RCC 7860 (cell line): ENCODE results near the gene PIGN.

ENCODE experiments used
- DNase-seq: peaks from one replicate; pipeline ENCODE4 v3.0.0-alpha.2; 2015; ENCODE audit warnings: low spot score
- FAIRE-seq: peaks from 2 replicates; lab custom pipeline; 2012; peaks lifted over from hg19 to GRCh38; lab: Jason Lieb, UNC

The PIGN gene, protein sequence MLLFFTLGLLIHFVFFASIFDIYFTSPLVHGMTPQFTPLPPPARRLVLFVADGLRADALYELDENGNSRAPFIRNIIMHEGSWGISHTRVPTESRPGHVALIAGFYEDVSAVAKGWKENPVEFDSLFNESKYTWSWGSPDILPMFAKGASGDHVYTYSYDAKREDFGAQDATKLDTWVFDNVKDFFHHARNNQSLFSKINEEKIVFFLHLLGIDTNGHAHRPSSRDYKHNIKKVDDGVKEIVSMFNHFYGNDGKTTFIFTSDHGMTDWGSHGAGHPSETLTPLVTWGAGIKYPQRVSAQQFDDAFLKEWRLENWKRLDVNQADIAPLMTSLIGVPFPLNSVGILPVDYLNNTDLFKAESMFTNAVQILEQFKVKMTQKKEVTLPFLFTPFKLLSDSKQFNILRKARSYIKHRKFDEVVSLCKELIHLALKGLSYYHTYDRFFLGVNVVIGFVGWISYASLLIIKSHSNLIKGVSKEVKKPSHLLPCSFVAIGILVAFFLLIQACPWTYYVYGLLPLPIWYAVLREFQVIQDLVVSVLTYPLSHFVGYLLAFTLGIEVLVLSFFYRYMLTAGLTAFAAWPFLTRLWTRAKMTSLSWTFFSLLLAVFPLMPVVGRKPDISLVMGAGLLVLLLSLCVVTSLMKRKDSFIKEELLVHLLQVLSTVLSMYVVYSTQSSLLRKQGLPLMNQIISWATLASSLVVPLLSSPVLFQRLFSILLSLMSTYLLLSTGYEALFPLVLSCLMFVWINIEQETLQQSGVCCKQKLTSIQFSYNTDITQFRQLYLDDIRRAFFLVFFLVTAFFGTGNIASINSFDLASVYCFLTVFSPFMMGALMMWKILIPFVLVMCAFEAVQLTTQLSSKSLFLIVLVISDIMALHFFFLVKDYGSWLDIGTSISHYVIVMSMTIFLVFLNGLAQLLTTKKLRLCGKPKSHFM

DNA sequence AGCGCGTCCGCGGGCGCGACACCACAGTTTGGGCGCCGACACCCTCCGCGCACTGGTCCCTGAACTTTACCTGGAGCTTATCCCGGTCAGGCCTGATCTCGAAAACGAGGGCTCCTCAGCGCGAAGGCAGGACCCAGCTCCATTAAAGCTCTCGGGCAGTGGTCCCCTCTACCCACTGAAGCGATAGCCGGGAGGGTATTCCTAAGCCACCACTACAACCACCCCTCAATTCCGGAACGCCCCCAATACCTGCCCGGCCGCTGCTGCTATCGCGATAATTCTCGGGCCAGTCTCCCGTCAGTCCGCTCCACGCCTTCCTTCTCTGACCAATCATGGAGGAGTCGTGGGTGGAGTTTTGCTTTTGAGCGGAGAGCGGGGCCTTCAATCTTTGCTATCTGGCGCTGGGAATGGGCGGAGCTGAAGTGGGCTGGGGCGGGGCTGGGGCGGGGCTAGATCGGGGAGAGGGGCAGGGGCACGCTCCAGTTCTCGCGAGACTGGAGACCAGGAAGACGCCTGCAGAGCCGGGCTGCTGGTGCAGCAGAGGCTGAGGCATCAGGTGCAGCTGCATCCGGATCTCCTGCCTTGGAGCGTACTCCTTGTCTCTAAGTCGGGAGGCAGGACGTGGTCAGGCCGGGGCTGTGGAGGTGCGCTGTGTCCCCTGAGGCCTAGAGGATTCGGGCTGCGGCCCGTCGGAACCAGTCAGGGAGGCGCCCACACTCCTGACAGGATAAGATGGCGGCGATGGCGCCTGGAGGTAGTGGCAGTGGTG, at the start of gene PIGN, which contains the start of gene RELCH:
TSS of gene PIGN (minus strand) at position 283 of the 769 bp plus-strand sequence. CDS start 25,703 bp downstream, outside the sequence.
TSS of gene RELCH (plus strand) at position 482 of the 769 bp plus-strand sequence. CDS start at position 733, 251 bp downstream.
- DNase-seq (peak; percentile 93), FAIRE-seq (peak; percentile 71)

DNA sequence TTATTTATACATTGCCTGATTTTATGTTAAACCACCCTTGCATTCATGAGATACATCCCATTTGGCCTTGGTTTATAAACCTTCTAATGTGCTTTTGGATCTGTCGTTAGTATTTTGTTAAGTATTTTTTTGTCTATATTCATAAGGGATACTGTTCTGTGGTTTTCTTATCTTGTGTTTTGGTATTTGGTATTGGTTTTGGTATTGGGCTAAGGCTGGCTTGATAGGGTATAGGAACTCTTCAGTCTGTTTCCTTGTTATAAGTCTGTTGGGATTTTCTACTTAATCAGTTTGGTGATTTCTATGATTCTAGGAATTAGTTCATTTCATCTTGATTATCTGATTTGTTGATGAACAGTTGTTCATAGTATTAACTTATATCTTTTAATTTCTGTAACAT, 49.4 kb upstream of the PIGN start:
- FAIRE-seq (no peak), DNase-seq (no peak)

DNA sequence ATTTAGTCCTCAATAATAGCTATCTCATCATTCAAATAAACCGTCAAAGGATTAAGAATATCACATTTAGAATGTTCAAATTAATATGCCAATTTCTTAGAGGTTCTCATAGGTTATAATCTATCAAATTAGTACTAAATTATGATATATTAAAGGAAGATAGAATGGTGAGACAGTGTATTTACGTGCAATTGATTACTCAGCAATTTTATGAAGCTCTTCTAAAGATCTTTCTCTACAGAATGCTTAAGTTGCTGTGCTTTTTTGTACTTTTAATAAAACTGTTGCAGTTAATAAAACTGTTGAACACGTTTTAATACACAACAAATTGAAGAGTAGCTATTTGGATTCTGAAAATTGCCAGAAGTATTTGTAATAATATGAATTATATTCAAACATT, 39.2 kb upstream of the PIGN start:
- no peak for FAIRE-seq

DNA sequence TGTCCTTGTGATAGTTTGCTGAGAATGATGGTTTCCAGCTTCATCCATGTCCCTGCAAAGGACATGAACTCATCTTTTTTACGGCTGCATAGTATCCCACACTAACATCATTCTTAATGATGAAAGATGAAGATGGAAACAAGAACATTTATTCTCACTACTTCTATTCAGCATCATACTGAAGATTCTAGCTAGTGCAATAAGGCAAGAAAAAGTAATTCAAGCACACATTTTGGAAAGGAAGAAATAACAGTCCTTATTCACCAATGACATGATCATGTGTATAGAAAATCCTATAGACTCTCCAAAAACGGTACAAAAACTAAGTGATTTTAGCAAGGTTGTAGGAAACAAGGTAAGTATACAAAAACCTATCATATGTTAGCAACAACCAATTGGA, 37.4 kb upstream of the PIGN start:
- FAIRE-seq (no peak), DNase-seq (no peak)

More for the DNA sequence above, 39.2 kb upstream of the PIGN start:
- no peak for DNase-seq

DNA sequence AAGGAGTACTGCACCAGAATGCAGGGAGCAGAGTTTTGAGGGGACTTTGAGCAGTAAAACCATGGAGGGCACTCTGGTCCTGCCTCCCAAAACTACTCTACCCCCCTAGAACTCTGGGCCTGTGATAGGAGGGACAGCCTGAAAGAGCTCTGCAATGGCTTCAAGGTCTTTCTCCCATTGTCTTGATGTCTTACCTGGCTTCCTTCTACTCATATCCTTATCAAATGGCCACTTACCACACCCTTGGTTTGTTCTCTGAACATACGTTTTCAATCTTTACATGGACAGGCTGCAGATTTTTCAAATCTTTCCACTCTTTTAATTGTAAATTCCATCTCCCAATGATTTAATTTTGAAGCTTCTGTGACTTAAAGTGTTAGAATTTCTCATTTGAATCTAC, 27.9 kb upstream of the PIGN start:
- FAIRE-seq (no peak), DNase-seq (no peak)

DNA sequence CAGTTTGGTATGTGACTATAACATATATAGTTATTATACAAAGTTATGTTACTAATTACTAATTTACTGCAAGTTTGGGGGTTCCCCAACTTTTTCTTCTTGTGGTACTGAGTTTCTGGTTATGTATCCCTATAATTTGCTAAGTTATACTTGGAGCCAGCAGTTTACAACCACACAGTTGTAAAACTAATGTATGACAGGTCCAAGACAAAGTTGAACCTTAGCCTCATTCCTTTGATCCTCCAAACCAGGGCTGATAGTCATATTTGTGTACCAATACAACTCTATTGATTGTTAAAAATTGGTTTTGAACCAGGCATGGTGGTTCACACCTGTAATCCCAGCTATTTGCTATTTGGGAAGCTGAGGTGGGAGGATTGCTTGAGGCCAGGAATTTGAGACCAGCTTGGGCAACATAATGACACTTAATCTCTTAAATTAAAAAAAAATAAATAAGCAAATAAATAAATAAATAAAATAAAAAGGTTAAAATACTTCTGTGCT, 24.5 kb upstream of the PIGN start:
- no peak for DNase-seq
- no peak for FAIRE-seq

DNA sequence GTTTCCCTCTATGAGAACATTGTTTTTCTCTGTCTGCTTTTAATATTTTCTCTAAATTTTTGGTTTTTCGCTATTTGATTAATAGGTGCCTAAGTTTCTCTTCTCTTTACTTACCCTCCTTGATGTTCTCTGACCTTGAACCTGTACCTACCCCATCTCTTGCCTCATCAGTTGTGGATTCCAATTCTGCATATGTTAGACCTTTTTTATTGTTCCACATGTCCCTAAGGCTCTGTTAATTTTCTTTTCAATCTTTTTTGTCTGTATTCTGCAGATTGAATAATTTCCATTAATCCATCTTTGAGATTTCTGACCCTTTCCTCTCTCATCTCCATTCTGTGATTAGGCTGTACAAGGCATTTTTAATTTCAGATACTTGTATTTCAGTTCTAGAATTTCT, 23.3 kb upstream of the PIGN start:
- no peak for DNase-seq
- FAIRE-seq, result no peak

DNA sequence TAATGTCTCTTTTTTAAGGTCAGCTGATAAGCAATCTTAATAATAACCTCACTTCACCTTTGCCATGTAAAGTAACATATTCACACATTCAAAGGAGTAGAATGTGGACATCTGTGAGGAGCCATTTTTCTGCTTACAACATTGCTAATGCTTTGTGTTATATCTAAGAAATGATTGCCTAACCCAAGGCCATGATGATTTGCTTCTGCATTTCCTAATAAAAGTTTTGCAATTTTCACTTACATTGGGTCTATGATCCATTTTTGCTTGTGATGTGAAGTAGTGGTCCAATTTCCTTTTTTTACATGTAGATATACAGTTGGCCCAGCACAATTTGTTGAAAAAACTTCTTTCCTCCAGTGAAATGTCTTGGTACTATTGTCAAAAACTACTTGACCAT, 22.2 kb upstream of the PIGN start:
- FAIRE-seq (no peak), DNase-seq (no peak)

DNA sequence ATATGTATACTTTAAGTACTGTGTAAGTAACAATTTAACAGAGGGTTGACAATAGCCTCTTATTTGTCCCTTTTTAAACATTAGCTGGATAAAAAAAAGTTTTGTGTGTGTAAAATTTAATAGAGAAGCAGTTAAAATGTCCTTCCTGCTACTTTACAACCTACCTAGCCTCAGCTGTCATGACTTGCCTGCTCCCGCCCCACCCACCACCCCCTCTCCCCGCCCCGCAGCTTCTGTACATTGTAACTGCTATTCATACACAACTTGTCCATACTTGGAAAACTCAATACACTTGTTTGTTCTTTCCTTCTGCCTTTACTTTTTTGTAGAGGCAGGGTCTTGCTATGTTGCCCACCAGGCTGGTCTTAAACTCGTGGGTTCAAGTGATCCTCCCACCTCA, 19.7 kb upstream of the PIGN start:
- FAIRE-seq, result no peak
- DNase-seq, result no peak

DNA sequence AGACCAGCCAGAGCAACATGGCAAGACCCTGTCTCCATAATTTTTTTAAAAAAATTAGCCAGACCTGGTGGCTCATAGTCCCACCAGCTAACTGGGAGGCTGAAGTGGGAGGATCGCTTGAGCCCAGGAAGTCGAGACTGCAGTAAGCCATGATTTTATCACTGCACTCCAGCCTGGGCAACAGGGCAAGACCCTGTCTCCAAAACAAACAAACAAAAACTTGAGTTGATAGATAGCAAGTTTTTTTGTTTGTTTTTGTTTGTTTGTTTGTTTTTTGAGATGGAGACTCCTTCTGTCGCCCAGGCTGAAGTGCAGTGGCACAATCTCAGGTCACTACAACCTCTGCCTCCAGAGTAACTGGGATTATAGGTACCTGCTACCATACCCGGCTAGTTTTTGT, 19.0 kb upstream of the PIGN start:
- DNase-seq (no peak), FAIRE-seq (no peak)

DNA sequence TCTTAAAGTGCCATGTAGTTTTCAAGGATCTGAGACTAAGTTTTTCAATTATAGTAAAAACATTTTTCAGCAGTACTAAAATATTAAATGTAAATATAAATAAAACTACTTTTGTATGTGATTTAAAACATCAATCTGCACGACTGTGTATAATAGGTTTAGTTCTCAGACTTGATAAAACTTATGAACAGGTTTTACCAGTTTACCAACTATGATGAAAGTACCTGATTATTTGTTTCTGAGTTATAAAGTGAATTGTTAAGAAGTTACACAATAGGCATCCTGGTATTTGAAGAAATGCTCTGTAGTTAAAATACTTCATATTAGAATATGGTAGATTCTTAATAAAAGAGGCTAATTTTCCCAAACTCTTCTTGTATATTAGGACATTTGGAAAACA, 15.0 kb upstream of the PIGN start:
- no peak for DNase-seq
- no peak for FAIRE-seq

DNA sequence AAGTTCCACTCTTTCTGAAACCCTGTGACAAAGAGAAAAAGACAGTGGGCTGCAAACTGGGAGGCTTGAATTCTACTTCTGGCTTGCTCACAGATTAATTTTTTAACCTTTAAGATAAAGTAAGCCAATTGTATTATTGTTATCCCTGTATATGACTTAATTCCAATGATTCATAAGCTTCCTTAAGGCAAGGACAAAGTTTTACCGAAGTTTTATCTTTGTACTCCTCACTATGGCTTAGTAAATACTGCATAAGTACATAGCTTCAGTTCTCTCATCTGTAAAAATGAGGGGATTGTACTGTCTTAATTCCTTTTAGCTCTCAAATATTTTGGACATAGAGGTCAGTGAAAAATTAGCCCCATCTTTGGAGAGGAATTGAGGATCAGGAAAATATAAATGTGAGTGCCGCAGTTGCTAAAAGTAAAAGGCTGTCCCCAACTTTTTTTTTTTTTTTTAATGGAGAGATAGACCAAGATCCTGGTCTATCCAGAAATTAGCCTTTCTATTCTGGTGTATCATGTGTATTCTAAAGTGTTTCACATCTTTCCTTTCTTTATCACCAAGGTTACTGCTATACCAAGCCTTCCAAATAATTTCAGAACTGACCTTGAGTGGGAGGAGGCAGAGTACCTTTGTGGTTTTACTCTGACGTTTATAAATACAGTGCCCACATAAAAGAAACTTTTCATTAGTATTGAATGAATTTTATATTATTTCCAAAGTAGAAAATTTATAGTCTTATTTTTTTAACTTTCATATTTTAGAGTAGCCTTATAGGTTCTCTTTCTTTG, 13.5 kb upstream of the PIGN start:
- FAIRE-seq, result no peak
- DNase-seq, result no peak

DNA sequence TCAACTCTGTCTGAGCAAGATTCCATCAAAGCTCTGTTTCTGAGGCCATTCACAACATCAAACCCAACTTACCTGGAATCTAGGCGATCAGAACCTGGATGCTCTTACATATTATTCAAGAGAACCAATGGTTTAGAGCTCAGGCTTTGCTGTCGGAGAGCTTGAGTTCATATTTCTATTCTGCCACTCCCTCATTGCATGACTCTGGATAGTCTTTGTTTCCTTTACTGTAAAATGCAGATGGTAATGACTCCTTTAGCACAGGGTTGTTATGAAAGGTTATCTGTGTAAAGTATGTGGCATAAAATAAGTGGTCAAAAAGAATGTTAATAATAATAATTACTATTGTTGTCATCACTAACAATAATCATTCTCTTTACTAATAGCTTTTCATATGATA, 12.8 kb upstream of the PIGN start:
- FAIRE-seq, result no peak

DNA sequence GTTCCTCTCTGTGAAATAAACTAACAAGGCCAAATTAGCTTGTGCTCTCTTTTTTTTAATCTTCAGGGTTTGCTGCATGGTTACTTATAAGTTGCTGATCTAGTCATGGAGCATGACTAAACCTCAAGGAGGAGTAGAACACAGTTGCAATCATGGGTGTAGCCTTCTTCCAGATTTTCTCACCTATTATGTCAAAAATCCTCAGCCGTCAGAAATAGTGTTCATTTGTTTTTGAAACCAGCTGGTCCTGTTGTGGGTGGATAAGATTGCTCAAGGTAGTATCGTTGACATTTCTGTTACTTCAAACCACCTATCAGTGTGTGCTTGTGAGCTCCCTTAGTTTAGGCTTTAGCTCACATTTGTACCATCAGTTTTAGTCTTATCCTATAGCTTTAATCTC, 11.4 kb upstream of the PIGN start:
- FAIRE-seq (no peak), DNase-seq (no peak)

More for the DNA sequence above, 12.8 kb upstream of the PIGN start:
- DNase-seq, result no peak

DNA sequence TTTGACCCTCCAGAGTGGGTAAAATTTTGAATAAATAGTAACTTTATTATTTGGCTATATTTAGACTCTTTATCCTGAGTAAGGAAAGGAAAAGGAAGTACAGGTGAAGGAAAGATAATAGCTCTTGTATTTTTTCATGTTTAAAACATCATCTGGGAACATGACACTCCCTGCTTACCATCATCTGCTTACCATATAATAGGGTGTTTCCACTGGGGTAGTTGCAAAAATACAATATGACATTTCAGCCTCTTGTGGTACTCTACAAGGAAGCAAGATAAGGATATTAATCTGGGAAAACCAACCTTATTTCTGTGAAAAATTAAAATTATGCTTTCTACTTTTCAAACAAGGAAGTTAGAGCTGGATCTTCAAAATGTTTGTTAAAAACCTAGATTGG, 10.1 kb upstream of the PIGN start:
- FAIRE-seq (no peak), DNase-seq (no peak)

DNA sequence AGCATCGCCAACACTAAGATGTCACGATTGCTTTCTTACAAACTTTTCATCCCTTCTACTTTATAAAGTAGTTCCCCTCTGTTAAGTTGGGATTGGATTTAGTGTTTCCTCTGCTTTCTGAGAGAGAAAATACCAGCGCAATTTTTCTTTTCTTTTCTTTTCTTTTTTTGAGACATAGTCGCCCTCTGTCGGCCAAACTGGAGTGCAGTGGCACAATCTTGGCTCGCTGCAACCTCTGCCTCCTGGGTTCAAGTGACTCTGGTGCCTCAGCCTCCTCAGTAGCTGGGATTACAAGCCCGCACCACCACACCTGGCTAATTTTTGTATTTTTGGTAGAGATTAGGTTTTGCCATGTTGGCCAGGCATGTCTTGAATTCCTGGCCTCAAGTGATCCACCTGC, 9.2 kb upstream of the PIGN start:
- FAIRE-seq (no peak), DNase-seq (no peak)

DNA sequence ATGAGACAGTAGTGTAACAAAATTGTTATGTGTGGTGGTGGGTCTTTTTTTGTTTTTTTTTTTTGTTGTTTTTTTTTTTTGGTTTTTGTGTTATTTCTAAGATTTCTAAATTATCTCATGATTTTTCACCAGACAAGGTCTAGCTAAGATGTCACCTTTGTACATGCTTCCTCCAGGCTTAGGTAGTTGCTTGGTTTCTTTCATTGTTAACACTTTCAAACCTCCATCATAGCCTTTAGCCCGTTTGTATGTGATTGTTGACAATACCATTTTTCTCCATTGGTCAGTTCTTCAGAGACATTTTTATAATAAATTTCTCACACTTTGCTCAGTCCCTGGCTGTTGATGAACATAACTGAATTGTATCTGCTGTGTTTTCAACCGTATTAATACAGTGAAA, 2.4 kb upstream of the PIGN start:
- FAIRE-seq, result no peak
- no peak for DNase-seq

DNA sequence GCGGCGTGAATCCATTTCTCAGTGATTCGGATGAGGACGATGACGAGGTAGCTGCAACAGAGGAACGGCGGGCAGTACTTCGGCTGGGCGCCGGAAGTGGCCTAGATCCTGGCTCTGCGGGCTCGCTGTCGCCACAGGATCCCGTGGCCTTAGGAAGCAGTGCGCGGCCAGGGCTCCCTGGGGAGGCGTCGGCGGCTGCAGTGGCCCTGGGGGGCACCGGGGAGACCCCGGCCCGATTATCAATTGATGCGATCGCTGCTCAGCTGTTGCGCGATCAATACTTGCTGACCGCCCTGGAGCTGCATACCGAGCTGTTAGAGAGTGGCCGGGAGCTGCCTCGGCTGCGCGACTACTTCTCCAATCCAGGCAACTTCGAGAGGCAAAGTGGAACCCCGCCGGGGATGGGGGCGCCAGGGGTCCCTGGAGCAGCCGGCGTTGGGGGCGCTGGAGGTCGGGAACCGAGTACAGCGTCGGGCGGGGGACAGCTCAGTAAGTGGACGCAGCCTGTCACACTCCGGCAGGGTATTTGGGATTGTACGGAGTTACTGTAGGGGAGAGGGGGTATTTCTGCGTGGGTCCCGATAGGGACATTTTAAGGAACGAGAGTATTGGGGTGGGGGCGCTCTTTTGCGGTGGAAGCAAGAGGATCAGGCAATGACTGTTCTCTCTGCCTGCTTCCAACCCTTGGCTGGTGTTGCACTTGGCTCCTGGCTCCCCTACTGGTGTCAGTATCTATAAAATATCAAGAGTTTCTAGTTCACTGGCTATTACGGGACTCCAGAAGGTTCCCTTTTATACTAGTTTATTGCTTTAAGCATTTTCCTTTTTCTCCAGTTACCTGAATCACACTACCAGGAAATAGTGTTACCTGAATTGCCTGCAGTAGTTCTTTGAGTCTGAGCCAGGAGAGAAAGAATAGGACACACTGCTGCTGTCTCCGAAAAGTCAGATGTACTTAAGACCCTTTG, 971 bp upstream of the PIGN start:
- no peak for FAIRE-seq
- no peak for DNase-seq

DNA sequence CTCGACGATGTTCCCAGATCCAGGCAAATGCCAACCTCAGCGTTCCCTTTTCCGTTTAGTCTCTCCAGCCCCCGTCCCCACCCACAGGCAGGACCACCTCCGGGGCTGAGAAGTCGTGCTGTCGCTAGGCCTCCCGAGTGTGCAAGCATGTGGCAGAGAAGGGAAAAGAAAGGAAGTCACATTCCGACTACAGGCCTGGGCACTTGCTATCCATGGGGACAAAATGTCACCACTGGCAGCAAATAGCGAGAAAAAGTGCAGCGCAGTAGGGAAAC, 420 bp downstream of the PIGN start:
- DNase-seq, result peak; percentile 31

More for the DNA sequence above, 420 bp downstream of the PIGN start:
- no peak for FAIRE-seq
